ENCODE data around the gene PI4KA.

Gene PI4KA

GRCh38 chr22:20765938-20766337 is 92.7 kb downstream of the PI4KA start:
- no peaks in the 10 kb centered on the region for H3K27me3 ChIP-seq (ENCODE audit: low read depth, low read length)
- no peak overlapping the region for H3K27ac ChIP-seq (ENCODE audit: low read length)
- no peaks in the 10 kb centered on the region for H4K20me1 ChIP-seq (ENCODE audit: insufficient read depth, low read length)
- H3K4me2 ChIP-seq (ENCODE audit: low read length), result no peak overlapping the region
- TF ChIP-seq EZH2phosphoT487 (IDR thresholded peaks at IDR 0.05; ENCODE audit: low read depth) (no peak), CTCF (IDR thresholded peaks at IDR 0.05; ENCODE audit: low read depth, low read length) (no peak)
- no peaks in the 10 kb centered on the region for H3K4me1 ChIP-seq (ENCODE audit: low read length)
- no peaks in the 10 kb centered on the region for H3K79me2 ChIP-seq (ENCODE audit: low read length)
- H3K9ac ChIP-seq (ENCODE audit: low read length), result no peak overlapping the region
- peaks cover 27% of the 10 kb centered on the region for H3K36me3 ChIP-seq (replicated peaks; ENCODE audit: low read depth, low read length)
- no peaks in the 10 kb centered on the region for H3K9me3 ChIP-seq (ENCODE audit: insufficient read depth, low read length)
- no peak overlapping the region for H2AFZ ChIP-seq (ENCODE audit: low read depth, low read length)
- no peak overlapping the region for H3K4me3 ChIP-seq (ENCODE audit: low read length)

- H2AFZ ChIP-seq (ENCODE audit: low read depth, low read length), result no peak overlapping the region
- H3K27ac ChIP-seq (ENCODE audit: low read length), result no peak overlapping the region
- H3K4me1 ChIP-seq (ENCODE audit: low read length), result no peaks in the 10 kb centered on the region
- no peak for TF ChIP-seq CTCF (IDR thresholded peaks at IDR 0.05; ENCODE audit: low read depth, low read length)
- no peak for TF ChIP-seq EZH2phosphoT487 (IDR thresholded peaks at IDR 0.05; ENCODE audit: low read depth)
- no peaks in the 10 kb centered on the region for H4K20me1 ChIP-seq (ENCODE audit: insufficient read depth, low read length)
- no peak overlapping the region for H3K9ac ChIP-seq (ENCODE audit: low read length)
- H3K4me2 ChIP-seq (ENCODE audit: low read length), result no peak overlapping the region
- H3K9me3 ChIP-seq (ENCODE audit: insufficient read depth, low read length), result no peaks in the 10 kb centered on the region
- H3K36me3 ChIP-seq (replicated peaks; ENCODE audit: low read depth, low read length), result peaks cover 27% of the 10 kb centered on the region
- H3K4me3 ChIP-seq (ENCODE audit: low read length), result no peak overlapping the region
- no peaks in the 10 kb centered on the region for H3K27me3 ChIP-seq (ENCODE audit: low read depth, low read length)
- no peaks in the 10 kb centered on the region for H3K79me2 ChIP-seq (ENCODE audit: low read length)
These were observed 93.9 kb downstream of the PI4KA start for GRCh38 chr22:20764729-20765128.

DNA sequence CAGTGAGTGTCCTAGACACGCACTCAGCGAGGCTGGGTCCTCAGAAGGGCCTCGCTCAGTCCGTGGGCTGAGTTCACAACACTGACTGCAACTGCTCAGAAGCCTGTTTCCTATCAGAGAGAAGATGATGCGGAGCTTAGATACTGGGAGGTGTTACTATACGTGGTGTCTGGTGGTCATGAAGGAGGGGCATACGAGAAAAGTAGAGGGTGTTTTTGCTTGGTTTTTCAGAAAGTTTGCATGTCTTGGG is 94.2 kb downstream of the PI4KA start:
- H3K9ac ChIP-seq (ENCODE audit: low read length), result no peak overlapping the region
- no peaks in the 10 kb centered on the region for H3K27me3 ChIP-seq (ENCODE audit: low read depth, low read length)
- no peaks in the 10 kb centered on the region for H3K9me3 ChIP-seq (ENCODE audit: insufficient read depth, low read length)
- H4K20me1 ChIP-seq (ENCODE audit: insufficient read depth, low read length), result no peaks in the 10 kb centered on the region
- H3K79me2 ChIP-seq (ENCODE audit: low read length), result no peaks in the 10 kb centered on the region
- no peaks in the 10 kb centered on the region for H3K4me1 ChIP-seq (ENCODE audit: low read length)
- peaks cover 27% of the 10 kb centered on the region for H3K36me3 ChIP-seq (replicated peaks; ENCODE audit: low read depth, low read length)
- no peak overlapping the region for H3K27ac ChIP-seq (ENCODE audit: low read length)
- TF ChIP-seq CTCF (IDR thresholded peaks at IDR 0.05; ENCODE audit: low read depth, low read length) (no peak), EZH2phosphoT487 (IDR thresholded peaks at IDR 0.05; ENCODE audit: low read depth) (no peak)
- H2AFZ ChIP-seq (ENCODE audit: low read depth, low read length), result no peak overlapping the region
- H3K4me3 ChIP-seq (ENCODE audit: low read length), result no peak overlapping the region
- H3K4me2 ChIP-seq (ENCODE audit: low read length), result no peak overlapping the region

- peaks cover 27% of the 10 kb centered on the region for H3K36me3 ChIP-seq (replicated peaks; ENCODE audit: low read depth, low read length)
- H3K4me3 ChIP-seq (ENCODE audit: low read length), result no peak overlapping the region
- no peaks in the 10 kb centered on the region for H3K4me1 ChIP-seq (ENCODE audit: low read length)
- H2AFZ ChIP-seq (ENCODE audit: low read depth, low read length), result no peak overlapping the region
- H3K27me3 ChIP-seq (ENCODE audit: low read depth, low read length), result no peaks in the 10 kb centered on the region
- no peak for TF ChIP-seq CTCF (IDR thresholded peaks at IDR 0.05; ENCODE audit: low read depth, low read length)
- TF ChIP-seq EZH2phosphoT487 (IDR thresholded peaks at IDR 0.05; ENCODE audit: low read depth), result no peak
- H3K79me2 ChIP-seq (ENCODE audit: low read length), result no peaks in the 10 kb centered on the region
- H3K9me3 ChIP-seq (ENCODE audit: insufficient read depth, low read length), result no peaks in the 10 kb centered on the region
- H3K27ac ChIP-seq (ENCODE audit: low read length), result no peak overlapping the region
- H3K4me2 ChIP-seq (ENCODE audit: low read length), result no peak overlapping the region
- no peaks in the 10 kb centered on the region for H4K20me1 ChIP-seq (ENCODE audit: insufficient read depth, low read length)
- no peak overlapping the region for H3K9ac ChIP-seq (ENCODE audit: low read length)
These were observed 94.8 kb downstream of the PI4KA start for GRCh38 chr22:20763630-20764470.
